Smooth muscle cell (in vitro differentiated cells): ENCODE data around the gene UBASH3B. TPM values are rescaled to one million over a fixed set of nuclear protein-coding genes. Genes with fewer than 3 reads are reported as not detected.

Experiments used
- DNase-seq: peaks from one replicate; lab custom pipeline; 2025; ENCODE audit not compliant: unreplicated experiment; lab: John Stamatoyannopoulos, UW
- H2AFZ ChIP-seq: fragments of 200-600 bp; sonication (generic); 2 replicates; pipeline ENCODE4 v1.6.0; 2016; ENCODE audit warnings: antibody characterized with exemption, low read depth, mild to moderate bottlenecking
- H3F3A ChIP-seq: fragments of 200-600 bp; sonication (generic); 2 replicates; pipeline ENCODE4 v1.6.0; 2017; ENCODE audit warnings: antibody characterized with exemption, low read depth
- H3K27ac ChIP-seq: fragments of 200-600 bp; sonication (generic); 2 replicates; pipeline ENCODE4 v1.5.1; 2016; ENCODE audit warnings: low read depth, mild to moderate bottlenecking
- H3K27me3 ChIP-seq: fragments of 200-600 bp; sonication (generic); 2 replicates; pipeline ENCODE4 v1.6.1; 2016; ENCODE audit warnings: low read depth, mild to moderate bottlenecking
- H3K36me3 ChIP-seq: fragments of 200-600 bp; sonication (generic); 2 replicates; pipeline ENCODE4 v1.5.1; 2016; ENCODE audit warnings: low read depth
- H3K4me1 ChIP-seq: fragments of 200-600 bp; sonication (generic); 2 replicates; pipeline ENCODE4 v1.5.1; 2016; ENCODE audit warnings: low read depth
- H3K4me2 ChIP-seq: fragments of 200-600 bp; sonication (generic); 2 replicates; pipeline ENCODE4 v1.6.0; 2016; ENCODE audit warnings: mild to moderate bottlenecking
- H3K4me3 ChIP-seq: fragments of 200-600 bp; sonication (generic); 2 replicates; pipeline ENCODE4 v1.5.1; 2016; ENCODE audit warnings: mild to moderate bottlenecking
- H3K79me2 ChIP-seq: fragments of 200-600 bp; sonication (generic); 2 replicates; pipeline ENCODE4 v1.6.0; 2016; ENCODE audit warnings: low read depth, mild to moderate bottlenecking
- H3K9ac ChIP-seq: fragments of 200-600 bp; sonication (generic); 2 replicates; pipeline ENCODE4 v1.6.0; 2016; ENCODE audit warnings: low read depth
- H3K9me3 ChIP-seq: fragments of 200-600 bp; sonication (generic); replicated peaks from 2 replicates; pipeline ENCODE4 v1.5.1; 2016; ENCODE audit warnings: low read depth
- H4K20me1 ChIP-seq: fragments of 200-600 bp; sonication (generic); 2 replicates; pipeline ENCODE4 v1.6.0; 2016; ENCODE audit warnings: low read depth
- WGBS: methylation state at CpG from one replicate; pipeline ENCODE4 v1.1.7; 2016; ENCODE audit warnings: low lambda C conversion rate; 5-methylcytosine and 5-hydroxymethylcytosine counted together
- polyA plus RNA-seq: library from polyadenylated mRNA; unstranded; fragments of >200 nt; fragmentation: Nextera tagmentation; extraction: Ambion mirVana; gene quantifications from 2 replicates; pipeline ENCODE4 v1.2.1, GENCODE V29; 2016
- total RNA-seq: library from RNA; depleted of rRNA; stranded (reverse); fragments of >200 nt; gene quantifications from 2 replicates; pipeline ENCODE4 v1.2.3, GENCODE V29; 2014
- TF ChIP-seq, protein P1 (sequence below): fragments of 200-600 bp; sonication (generic); IDR thresholded peaks from 2 replicates; pipeline ENCODE4 v1.5.1; 2017; ENCODE audit warnings: borderline replicate concordance, mild to moderate bottlenecking, antibody characterized with exemption; ENCODE audit not compliant: insufficient read depth, poor library complexity, severe bottlenecking

The UBASH3B gene
- total and polyA plus RNA-seq, 2 experiments from 2014 or later = 15.8 to 30.5 TPM

GRCh38 chr11:122646549-122647340, 8.8 kb upstream of the UBASH3B start:
- DNase-seq = no peak
- peak overlapping the region; percentile 29 for H2AFZ ChIP-seq

DNA sequence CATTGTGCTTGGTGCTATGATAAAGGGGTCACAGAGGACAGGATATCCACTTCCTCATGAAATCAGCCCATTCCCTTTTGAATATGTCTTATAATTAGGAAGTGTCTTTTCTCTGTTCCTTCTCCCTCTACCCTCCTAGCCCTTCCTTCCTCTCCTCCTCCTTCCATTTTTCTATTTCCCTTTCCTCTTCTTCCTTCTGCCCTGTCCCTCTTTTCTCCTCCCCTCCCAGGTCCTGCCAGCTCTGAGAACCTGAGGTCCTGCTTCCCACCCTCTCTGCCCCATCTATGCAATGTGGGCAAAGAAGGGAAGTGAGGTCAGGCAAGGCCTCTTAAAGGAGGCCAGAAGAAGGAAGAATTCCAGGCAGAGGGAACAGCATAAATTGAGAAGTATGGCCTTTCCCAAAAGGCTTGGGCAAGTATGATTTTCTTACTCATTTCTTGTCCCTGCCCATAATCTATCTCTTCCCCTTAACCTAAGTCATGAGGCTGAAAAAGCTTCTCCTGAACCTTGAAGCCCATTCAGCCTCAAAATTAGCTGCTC, 7.7 kb upstream of the UBASH3B start:
- H2AFZ ChIP-seq = no peak overlapping the region
- H3K36me3 ChIP-seq = no peaks in the 10 kb centered on the region
- H3K4me3 ChIP-seq = no peak overlapping the region
- H3K9me3 ChIP-seq = no peaks in the 10 kb centered on the region
- H3F3A ChIP-seq = no peaks in the 10 kb centered on the region
- H3K79me2 ChIP-seq = no peaks in the 10 kb centered on the region
- peak overlapping the region; percentile 37 for H3K27ac ChIP-seq
- no peak overlapping the region for H3K4me2 ChIP-seq
- H4K20me1 ChIP-seq = no peaks in the 10 kb centered on the region
- DNase-seq = no peak
- peaks cover 7% of the 10 kb centered on the region for H3K4me1 ChIP-seq
- H3K9ac ChIP-seq = no peak overlapping the region
- TF ChIP-seq, protein P1, sequence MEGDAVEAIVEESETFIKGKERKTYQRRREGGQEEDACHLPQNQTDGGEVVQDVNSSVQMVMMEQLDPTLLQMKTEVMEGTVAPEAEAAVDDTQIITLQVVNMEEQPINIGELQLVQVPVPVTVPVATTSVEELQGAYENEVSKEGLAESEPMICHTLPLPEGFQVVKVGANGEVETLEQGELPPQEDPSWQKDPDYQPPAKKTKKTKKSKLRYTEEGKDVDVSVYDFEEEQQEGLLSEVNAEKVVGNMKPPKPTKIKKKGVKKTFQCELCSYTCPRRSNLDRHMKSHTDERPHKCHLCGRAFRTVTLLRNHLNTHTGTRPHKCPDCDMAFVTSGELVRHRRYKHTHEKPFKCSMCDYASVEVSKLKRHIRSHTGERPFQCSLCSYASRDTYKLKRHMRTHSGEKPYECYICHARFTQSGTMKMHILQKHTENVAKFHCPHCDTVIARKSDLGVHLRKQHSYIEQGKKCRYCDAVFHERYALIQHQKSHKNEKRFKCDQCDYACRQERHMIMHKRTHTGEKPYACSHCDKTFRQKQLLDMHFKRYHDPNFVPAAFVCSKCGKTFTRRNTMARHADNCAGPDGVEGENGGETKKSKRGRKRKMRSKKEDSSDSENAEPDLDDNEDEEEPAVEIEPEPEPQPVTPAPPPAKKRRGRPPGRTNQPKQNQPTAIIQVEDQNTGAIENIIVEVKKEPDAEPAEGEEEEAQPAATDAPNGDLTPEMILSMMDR = no peak
- no peaks in the 10 kb centered on the region for H3K27me3 ChIP-seq

More at GRCh38 chr11:122646549-122647340, 8.8 kb upstream of the UBASH3B start:
- no peaks in the 10 kb centered on the region for H3K79me2 ChIP-seq
- H4K20me1 ChIP-seq = no peaks in the 10 kb centered on the region
- whole genome bisulfite sequencing = 55% methylated on average over 6 of the region's 6 CpGs
- H3F3A ChIP-seq = no peaks in the 10 kb centered on the region
- no peaks in the 10 kb centered on the region for H3K36me3 ChIP-seq
- peak overlapping the region; percentile 37 for H3K27ac ChIP-seq
- H3K4me1 ChIP-seq = peaks cover 7% of the 10 kb centered on the region
- no peak overlapping the region for H3K9ac ChIP-seq
- H3K4me2 ChIP-seq = peak overlapping the region; percentile 10
- H3K4me3 ChIP-seq = no peak overlapping the region
- TF ChIP-seq, protein P1 = no peak
- no peaks in the 10 kb centered on the region for H3K27me3 ChIP-seq
- H3K9me3 ChIP-seq = no peaks in the 10 kb centered on the region

DNA sequence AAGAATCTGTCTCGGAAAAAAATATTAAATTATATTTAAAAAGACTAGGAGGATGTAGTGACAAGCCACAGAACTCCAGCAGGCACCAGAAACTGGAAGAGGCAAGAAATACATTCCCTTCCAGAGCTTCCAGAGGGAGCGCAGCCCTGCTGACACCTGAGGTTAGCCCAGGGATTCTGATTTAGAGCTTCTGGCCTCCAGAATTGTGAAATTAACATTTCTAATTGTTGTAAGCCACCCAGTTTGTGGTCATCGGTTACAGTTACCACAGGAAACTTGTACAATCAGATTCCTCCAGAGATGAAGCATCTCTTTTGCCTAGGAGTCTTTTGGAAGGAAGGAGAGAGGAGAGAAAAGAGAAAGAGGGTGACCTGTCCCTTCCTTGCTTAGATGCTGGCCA, 6.4 kb upstream of the UBASH3B start:
- Histone ChIP-seq H3K4me2 (no peak overlapping the region), H4K20me1 (no peaks in the 10 kb centered on the region), H3F3A (no peaks in the 10 kb centered on the region), H3K79me2 (no peaks in the 10 kb centered on the region), H3K36me3 (no peaks in the 10 kb centered on the region), H3K27me3 (no peaks in the 10 kb centered on the region), H3K9ac (no peak overlapping the region), H2AFZ (no peak overlapping the region), H3K4me1 (peaks cover 7% of the 10 kb centered on the region), H3K27ac (no peak overlapping the region), H3K4me3 (no peak overlapping the region), H3K9me3 (no peaks in the 10 kb centered on the region)
- TF ChIP-seq, protein P1 = no peak
- 91% methylated on average over 3 of the region's 3 CpGs for WGBS
- no peak for DNase-seq
